Astrocyte (in vitro differentiated cells and primary cell): ENCODE results near the gene BAHCC1. TPM values are rescaled to one million over a fixed set of nuclear protein-coding genes. Genes with fewer than 3 reads are reported as not detected.

Experiments used
- DNase-seq: peaks from one replicate; pipeline ENCODE4 v3.0.0-alpha.2; 2010; ENCODE audit warnings: low read depth
- FAIRE-seq: peaks from 2 replicates; lab custom pipeline; 2011; peaks lifted over from hg19 to GRCh38; lab: Jason Lieb, UNC
- H2AFZ ChIP-seq: 2 replicates; pipeline ENCODE4 v1.6.0; 2012; ENCODE audit warnings: low read depth, low read length, inconsistent platforms
- H3K27ac ChIP-seq: 2 replicates; pipeline ENCODE4 v1.5.1; 2011; ENCODE audit warnings: low read depth, low read length, inconsistent platforms
- H3K27me3 ChIP-seq: 2 replicates; pipeline ENCODE4 v1.6.0; 2011; ENCODE audit warnings: low read length, inconsistent platforms; ENCODE audit not compliant: insufficient read depth
- H3K36me3 ChIP-seq: 2 replicates; pipeline ENCODE4 v1.5.1; 2011; ENCODE audit warnings: low read length, inconsistent platforms; ENCODE audit not compliant: insufficient read depth
- H3K4me1 ChIP-seq: 2 replicates; pipeline ENCODE4 v1.5.1; 2011; ENCODE audit warnings: low read length, inconsistent platforms; ENCODE audit not compliant: insufficient read depth
- H3K4me2 ChIP-seq: 2 replicates; pipeline ENCODE4 v1.6.0; 2012; ENCODE audit warnings: low read length, inconsistent platforms
- H3K4me3 ChIP-seq: 2 replicates; pipeline ENCODE4 v1.5.1; 2011; ENCODE audit warnings: low read depth, mild to moderate bottlenecking, low read length, inconsistent platforms; ENCODE audit not compliant: insufficient read depth
- H3K79me2 ChIP-seq: 2 replicates; pipeline ENCODE4 v1.6.0; 2012; ENCODE audit warnings: mild to moderate bottlenecking, low read length, inconsistent platforms; ENCODE audit not compliant: insufficient read depth
- H3K9ac ChIP-seq: 2 replicates; pipeline ENCODE4 v1.6.0; 2012; ENCODE audit warnings: mild to moderate bottlenecking, low read length, inconsistent platforms
- H3K9me3 ChIP-seq: 2 replicates; pipeline ENCODE4 v1.5.1; 2012; ENCODE audit warnings: low read depth, mild to moderate bottlenecking, low read length, inconsistent platforms; ENCODE audit not compliant: insufficient read depth
- H4K20me1 ChIP-seq: 2 replicates; pipeline ENCODE4 v1.6.0; 2012; ENCODE audit warnings: low read length, inconsistent platforms; ENCODE audit not compliant: insufficient read depth
- H3K27ac Mint-ChIP-seq: one replicate; pipeline ENCODE4 v1.8.0; 2021; ENCODE audit warnings: mild to moderate bottlenecking, mixed read lengths; ENCODE audit not compliant: unreplicated experiment
- H3K27me3 Mint-ChIP-seq: one replicate; pipeline ENCODE4 v1.8.0; 2021; ENCODE audit warnings: low read depth, mixed read lengths; ENCODE audit not compliant: unreplicated experiment
- H3K36me3 Mint-ChIP-seq: one replicate; pipeline ENCODE4 v1.8.0; 2021; ENCODE audit warnings: low read depth, mixed read lengths; ENCODE audit not compliant: unreplicated experiment
- H3K4me1 Mint-ChIP-seq: one replicate; pipeline ENCODE4 v1.8.0; 2021; ENCODE audit warnings: low read depth, mixed read lengths; ENCODE audit not compliant: unreplicated experiment
- H3K4me3 Mint-ChIP-seq: one replicate; pipeline ENCODE4 v1.8.0; 2021; ENCODE audit warnings: mild to moderate bottlenecking, moderate library complexity, mixed read lengths; ENCODE audit not compliant: unreplicated experiment
- H3K9me3 Mint-ChIP-seq: one replicate; pipeline ENCODE4 v1.8.0; 2021; ENCODE audit warnings: mild to moderate bottlenecking, mixed read lengths; ENCODE audit not compliant: unreplicated experiment
- EZH2 ChIP-seq: IDR thresholded peaks from 2 replicates; pipeline ENCODE4 v1.6.1; 2012; ENCODE audit warnings: mild to moderate bottlenecking, low read length, inconsistent platforms; ENCODE audit not compliant: insufficient read depth
- total RNA-seq: library from RNA; stranded (reverse); gene quantifications from 2 replicates; pipeline ENCODE4 v1.2.1, GENCODE V29; 2021
- TF ChIP-seq, protein P1 (sequence below): IDR thresholded peaks from 2 replicates; pipeline ENCODE4 v1.5.1; 2011; ENCODE audit warnings: low read depth, mild to moderate bottlenecking, inconsistent platforms, low read length, moderate library complexity; ENCODE audit not compliant: insufficient read depth

The BAHCC1 gene
- total RNA-seq, 1 donor from 2014 or later: 18.5 TPM

DNA sequence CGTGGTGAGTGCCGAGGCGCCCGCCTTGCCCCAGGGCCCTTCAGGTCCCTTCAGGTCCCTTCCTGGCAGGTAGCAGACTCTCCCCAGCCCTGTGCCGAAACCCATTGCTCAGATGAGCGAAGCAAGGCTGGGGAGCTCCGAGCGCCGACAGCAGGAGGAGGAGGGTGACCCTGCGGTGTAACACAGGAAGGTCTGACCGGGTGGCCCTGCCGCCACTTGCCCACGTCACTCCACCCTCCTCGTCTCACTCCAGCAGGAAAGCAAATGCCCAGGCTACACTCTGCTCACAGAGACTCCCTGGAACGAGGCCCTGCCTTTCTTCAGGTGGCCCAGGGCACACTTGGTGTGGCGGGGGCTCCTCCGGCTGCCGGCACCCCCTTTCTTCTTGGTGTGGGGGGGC is 60.1 kb downstream of the BAHCC1 start:
- Histone ChIP-seq H3K27ac (no peak overlapping the region), H3K9me3 (no peaks in the 10 kb centered on the region), H3K4me2 (no peak overlapping the region), H3K4me3 (no peak overlapping the region), H4K20me1 (no peaks in the 10 kb centered on the region), H3K27me3 (no peaks in the 10 kb centered on the region), H3K9ac (no peak overlapping the region), H2AFZ (no peak overlapping the region), H3K79me2 (no peaks in the 10 kb centered on the region), H3K4me1 (peaks cover 12% of the 10 kb centered on the region), H3K36me3 (no peaks in the 10 kb centered on the region)
- Mint-ChIP-seq H3K9me3 (no peaks in the 10 kb centered on the region), H3K4me3 (no peak overlapping the region), H3K27me3 (peaks cover 3% of the 10 kb centered on the region), H3K27ac (no peak overlapping the region), H3K36me3 (peaks cover 2% of the 10 kb centered on the region), H3K4me1 (no peaks in the 10 kb centered on the region)
- no peak for DNase-seq
- TF ChIP-seq, protein P1, sequence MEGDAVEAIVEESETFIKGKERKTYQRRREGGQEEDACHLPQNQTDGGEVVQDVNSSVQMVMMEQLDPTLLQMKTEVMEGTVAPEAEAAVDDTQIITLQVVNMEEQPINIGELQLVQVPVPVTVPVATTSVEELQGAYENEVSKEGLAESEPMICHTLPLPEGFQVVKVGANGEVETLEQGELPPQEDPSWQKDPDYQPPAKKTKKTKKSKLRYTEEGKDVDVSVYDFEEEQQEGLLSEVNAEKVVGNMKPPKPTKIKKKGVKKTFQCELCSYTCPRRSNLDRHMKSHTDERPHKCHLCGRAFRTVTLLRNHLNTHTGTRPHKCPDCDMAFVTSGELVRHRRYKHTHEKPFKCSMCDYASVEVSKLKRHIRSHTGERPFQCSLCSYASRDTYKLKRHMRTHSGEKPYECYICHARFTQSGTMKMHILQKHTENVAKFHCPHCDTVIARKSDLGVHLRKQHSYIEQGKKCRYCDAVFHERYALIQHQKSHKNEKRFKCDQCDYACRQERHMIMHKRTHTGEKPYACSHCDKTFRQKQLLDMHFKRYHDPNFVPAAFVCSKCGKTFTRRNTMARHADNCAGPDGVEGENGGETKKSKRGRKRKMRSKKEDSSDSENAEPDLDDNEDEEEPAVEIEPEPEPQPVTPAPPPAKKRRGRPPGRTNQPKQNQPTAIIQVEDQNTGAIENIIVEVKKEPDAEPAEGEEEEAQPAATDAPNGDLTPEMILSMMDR: no peak
- no peak for TF ChIP-seq EZH2
- FAIRE-seq: no peak

DNA sequence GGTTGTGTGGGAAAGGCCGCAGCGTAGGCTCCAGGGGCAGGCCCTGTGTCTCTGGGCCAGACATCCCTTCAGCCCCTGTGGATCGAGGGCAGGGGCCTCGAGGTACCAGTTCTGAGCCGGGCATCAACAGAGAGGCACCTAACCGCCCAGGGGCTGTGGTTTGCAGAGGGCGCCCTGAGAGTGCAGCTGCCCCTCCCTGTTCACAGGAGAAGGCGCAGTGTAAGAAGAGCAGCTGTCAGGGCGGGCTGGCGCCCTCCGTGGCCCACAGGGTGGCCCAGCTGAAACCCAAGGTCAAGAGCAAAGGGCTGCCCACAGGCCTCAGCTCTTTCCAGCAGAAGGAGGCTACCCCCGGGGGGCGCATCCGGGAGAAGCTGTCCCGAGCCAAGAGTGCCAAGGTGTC is 60.8 kb downstream of the BAHCC1 start:
- Mint-ChIP-seq H3K4me3 (no peak overlapping the region), H3K27me3 (peaks cover 3% of the 10 kb centered on the region), H3K4me1 (no peaks in the 10 kb centered on the region), H3K9me3 (no peaks in the 10 kb centered on the region), H3K27ac (no peak overlapping the region), H3K36me3 (peaks cover 2% of the 10 kb centered on the region)
- H3K4me3 ChIP-seq: no peak overlapping the region
- H3K4me1 ChIP-seq: peaks cover 12% of the 10 kb centered on the region
- no peak overlapping the region for H3K9ac ChIP-seq
- no peaks in the 10 kb centered on the region for H3K36me3 ChIP-seq
- DNase-seq (no peak), FAIRE-seq (no peak)
- H3K9me3 ChIP-seq: no peaks in the 10 kb centered on the region
- no peaks in the 10 kb centered on the region for H3K27me3 ChIP-seq
- no peak overlapping the region for H3K4me2 ChIP-seq
- H2AFZ ChIP-seq: no peak overlapping the region
- TF ChIP-seq, protein P1: no peak
- TF ChIP-seq EZH2: no peak
- H3K79me2 ChIP-seq: no peaks in the 10 kb centered on the region
- H3K27ac ChIP-seq: no peak overlapping the region
- H4K20me1 ChIP-seq: no peaks in the 10 kb centered on the region

DNA sequence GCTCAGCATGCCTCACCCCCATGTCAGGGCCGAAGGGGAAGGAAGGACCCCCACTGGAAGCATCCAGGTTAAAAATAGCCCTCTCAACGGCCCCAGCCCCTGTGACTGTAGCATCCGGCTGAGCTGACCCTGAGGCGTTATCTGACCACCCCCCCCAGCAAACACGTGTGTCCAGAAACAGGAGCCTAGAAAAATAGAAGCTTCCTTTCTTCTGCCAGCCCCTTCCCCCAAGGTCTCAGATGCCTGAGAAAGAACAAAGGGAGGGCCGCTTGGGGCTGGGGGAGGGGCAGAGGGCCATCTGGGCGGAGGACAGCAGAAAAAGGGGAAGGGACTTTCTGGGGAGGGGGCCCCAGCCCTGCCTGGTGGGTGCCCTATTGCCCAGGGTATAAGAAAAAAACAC is 61.5 kb downstream of the BAHCC1 start:
- DNase-seq (no peak), FAIRE-seq (no peak)
- Histone ChIP-seq H3K9ac (no peak overlapping the region), H3K27ac (no peak overlapping the region), H3K27me3 (no peaks in the 10 kb centered on the region), H3K4me3 (no peak overlapping the region), H3K9me3 (no peaks in the 10 kb centered on the region), H3K4me2 (peak overlapping the region; percentile 48), H2AFZ (no peak overlapping the region), H4K20me1 (no peaks in the 10 kb centered on the region), H3K4me1 (peaks cover 12% of the 10 kb centered on the region), H3K36me3 (no peaks in the 10 kb centered on the region), H3K79me2 (no peaks in the 10 kb centered on the region)
- TF ChIP-seq EZH2: no peak
- TF ChIP-seq, protein P1: no peak
- no peak overlapping the region for H3K27ac Mint-ChIP-seq
- no peaks in the 10 kb centered on the region for H3K4me1 Mint-ChIP-seq
- peaks cover 2% of the 10 kb centered on the region for H3K36me3 Mint-ChIP-seq
- no peak overlapping the region for H3K4me3 Mint-ChIP-seq
- H3K27me3 Mint-ChIP-seq: peaks cover 3% of the 10 kb centered on the region
- no peaks in the 10 kb centered on the region for H3K9me3 Mint-ChIP-seq
